GM18907 (cell line): ENCODE measurements around the gene RNPS1.
A peak's percentile ranks its signal among the peaks of the same experiment; 100 is the strongest.
"Not testable (repeated sequence)": the region's sequence is repeated elsewhere in the genome, so short reads cannot be mapped to it uniquely, and the experiment has no call there.

ENCODE experiments used
- ATAC-seq: cut with Tn5 transposase; IDR thresholded peaks from one replicate; pipeline ENCODE4 v1.9.1; 2021; ENCODE audit warnings: mild to moderate bottlenecking, moderate library complexity; ENCODE audit not compliant: unreplicated experiment

Gene RNPS1

GRCh38 chr16:2282866-2283555 is 15.1 kb upstream of the RNPS1 start:
- ATAC-seq, result no peak

GRCh38 chr16:2282262-2282661 is 14.3 kb upstream of the RNPS1 start:
- no peak for ATAC-seq

DNA sequence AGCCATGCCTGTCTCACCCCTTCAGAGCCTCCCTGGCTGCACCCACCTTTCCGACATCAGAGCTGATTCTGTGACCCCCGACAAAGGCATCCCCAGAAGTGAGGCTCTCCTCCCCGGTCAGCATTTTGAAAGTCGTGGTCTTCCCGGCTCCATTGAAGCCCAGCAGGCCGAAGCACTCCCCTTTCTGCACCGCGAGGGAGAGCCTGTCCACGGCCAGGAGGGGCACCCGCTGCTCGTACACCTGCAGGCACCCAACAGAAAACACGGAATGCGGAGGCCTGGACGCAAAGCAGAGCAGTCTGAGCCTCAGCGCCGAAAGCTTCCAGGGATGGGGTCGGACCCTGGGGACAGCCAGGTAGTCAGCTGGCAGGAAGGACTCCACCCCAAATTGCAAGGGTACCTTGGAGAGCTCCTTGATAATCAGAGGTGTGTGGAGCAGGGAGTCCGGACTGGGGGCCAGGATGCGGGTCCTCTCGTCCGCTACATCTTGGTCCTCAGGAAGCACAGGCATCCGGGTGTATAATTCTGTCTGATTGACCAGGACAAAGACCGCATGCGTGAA is 13.1 kb upstream of the RNPS1 start:
- no peak for ATAC-seq

GRCh38 chr16:2280461-2280860 is 12.5 kb upstream of the RNPS1 start:
- no peak for ATAC-seq

DNA sequence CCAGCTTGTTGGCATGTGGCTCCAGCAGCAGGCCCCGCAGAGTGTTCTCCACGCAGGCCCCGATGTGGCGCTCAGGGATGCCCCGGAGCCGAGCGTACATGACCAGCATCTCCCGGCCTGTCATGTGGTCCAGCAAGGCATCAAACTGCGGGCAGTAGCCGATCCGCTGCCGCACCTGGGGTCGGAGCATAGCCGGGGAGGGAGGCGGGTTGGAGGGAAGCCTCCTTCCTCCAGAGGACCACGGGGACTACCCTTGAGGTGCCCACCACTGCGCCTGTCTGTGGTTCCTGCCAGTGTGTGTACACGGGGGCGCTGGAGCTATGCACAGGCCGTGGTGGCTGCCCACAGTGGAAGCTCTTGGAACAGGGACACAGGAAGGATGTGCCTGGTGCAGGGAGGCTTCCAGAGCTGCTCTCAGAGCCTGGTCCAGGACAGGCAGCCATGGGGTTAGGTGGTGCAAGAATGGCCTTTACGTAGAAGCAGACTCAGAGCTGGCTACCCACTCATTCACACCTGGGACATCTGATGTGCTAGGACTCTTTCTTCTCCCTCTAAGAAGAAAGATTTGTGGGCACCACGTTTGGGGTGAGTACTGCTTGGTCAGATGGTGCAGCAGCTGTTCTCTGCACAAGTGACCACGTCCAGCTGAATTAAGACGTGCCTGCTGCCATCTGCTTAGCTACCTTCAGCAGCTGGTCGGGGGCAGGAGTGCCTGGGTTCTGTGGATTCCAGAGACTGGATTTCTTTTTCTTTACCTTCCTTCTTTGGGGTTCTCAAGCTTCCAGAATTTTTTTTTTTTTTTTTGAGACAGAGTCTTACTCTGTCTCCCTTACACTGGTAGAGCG is 11.3 kb upstream of the RNPS1 start:
- ATAC-seq, result no peak

DNA sequence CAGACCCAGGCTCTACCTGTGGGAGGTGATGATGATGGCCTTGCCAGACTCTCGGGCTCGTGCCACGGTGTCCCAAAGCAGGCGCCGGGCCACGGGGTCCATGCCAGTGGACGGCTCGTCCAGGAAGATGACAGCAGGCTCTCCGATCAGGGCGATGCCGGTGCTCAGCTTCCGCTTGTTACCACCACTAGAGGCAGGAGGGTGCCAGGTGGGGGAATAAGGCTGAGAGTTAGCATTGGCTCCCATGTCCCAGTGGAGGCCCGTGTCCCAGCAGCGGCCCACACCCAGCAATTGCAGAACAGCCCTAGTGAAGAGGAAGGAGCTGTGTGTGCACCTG is 10.3 kb upstream of the RNPS1 start:
- no peak for ATAC-seq

DNA sequence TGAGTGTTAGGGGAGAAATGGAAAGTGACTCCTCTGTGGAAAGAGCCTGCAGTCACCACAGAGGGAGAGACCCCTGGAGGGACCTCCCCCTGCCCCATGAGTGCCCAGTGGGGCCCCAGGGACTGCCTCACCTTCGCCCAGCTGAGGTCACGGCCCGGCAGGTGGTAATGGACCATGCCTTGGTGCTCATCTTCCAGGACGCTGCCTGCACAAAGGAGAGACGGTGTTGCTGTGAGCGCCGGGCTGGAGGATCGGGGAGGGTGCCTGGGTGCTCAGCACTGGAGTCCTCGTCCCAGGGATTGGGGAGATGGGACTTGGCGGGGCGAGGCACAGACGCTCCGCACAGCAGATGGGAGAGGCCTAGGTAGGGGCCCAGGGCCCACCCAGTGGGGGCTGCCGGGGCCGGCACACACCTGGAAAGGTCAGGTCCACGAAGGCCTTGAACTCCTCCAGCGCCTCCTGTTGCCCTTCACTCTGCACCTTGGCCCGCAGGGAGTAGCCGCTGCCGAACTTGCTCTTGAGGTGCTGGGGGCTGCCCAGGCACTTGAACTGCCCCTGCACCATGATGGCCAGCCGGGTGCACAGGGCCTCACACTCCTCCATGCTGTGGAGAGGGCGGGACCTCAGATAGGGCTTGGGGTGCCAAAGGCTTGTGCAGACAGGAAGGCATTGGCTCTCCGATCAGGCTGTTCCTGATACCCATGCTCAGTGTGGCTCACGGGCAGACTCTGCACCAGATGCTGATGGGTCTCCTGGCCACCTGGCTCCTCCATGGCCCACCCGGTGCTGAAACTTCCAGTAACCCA is 9.7 kb upstream of the RNPS1 start:
- ATAC-seq, result no peak

- ATAC-seq, result no peak
Measured at GRCh38 chr16:2276368-2277195, 8.7 kb upstream of the RNPS1 start.

GRCh38 chr16:2275476-2276367 is 7.8 kb upstream of the RNPS1 start:
- ATAC-seq, result no peak

GRCh38 chr16:2273931-2274330 is 6.0 kb upstream of the RNPS1 start:
- ATAC-seq, result no peak

GRCh38 chr16:2273484-2273883 is 5.6 kb upstream of the RNPS1 start:
- no peak for ATAC-seq

DNA sequence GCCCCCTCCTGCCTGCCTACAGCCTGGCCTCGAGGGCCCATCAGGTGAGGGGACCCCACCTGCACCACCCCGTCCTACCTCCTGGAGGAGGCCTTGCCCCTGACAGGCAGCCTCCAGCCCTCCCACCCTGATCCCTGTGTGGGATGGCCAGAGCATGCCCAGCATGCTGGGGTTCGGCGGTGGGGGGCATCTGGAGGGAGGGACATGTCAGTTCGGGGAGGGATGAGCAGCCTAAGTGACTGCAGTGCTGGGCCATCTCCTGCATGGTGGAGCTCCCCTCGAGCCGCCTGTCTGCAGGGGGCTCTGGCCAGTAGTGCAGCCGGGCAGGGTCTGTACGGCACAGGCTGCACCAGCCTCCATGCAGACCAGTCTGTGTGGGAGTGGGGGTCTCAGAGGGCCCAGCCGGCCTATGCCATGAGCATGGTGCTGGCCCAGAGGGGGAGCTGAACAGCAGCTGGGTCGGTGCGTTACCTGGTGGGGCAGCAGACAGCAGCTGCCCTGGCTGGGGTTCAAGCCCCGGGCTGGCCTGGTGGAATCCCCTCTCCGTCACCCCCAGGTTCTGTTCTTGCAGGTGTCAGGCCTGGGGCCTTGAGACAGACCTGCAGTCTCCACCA is 4.0 kb upstream of the RNPS1 start:
- ATAC-seq, result no peak

- ATAC-seq, result no peak
Measured at GRCh38 chr16:2270588-2271470, 2.9 kb upstream of the RNPS1 start.

GRCh38 chr16:2270070-2270462 is 2.1 kb upstream of the RNPS1 start:
- no peak for ATAC-seq

- peak; percentile 63 for ATAC-seq
Measured at GRCh38 chr16:2267505-2267912, 417 bp downstream of the RNPS1 start.

DNA sequence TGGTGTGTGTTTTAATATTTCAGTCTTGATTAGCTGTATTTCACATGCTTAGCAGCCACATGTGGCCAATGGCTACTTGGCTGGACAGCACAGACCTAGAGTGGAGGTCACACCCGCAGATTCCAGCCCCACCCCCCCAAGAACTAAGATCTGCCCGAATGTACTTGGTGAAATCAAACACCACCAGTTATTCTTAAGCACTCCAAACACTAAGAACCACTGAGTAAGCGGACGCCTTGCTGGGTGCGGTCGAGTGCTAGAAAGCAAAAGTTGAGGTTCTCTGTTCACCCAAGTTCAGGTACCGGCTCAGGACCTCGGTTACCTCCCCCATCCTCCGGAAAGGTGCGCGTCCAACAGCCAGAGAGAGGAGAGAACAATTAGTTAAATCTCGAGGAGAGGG is 1.0 kb downstream of the RNPS1 start:
- ATAC-seq, result not testable (repeated sequence)

DNA sequence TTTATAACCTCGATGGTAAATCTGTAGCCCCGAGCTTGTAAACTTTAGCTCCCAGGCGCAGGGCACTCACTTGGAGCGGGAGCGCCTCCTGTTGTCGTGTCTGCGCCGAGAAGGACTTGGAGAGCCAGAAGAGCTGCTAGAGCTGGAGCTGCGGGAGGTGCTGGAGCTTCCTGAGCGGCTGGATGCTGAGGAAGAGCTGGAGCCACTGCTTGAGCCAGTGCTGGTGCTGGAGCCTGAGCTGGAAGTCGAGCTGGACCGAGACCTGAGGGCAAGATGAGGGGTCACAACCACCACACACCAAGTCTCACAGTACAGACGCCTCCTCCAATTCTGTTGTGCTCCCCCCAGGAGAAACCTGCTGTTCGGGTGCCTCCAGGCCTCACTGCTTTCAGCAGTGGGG is 4.9 kb downstream of the RNPS1 start:
- ATAC-seq, result not testable (repeated sequence)

DNA sequence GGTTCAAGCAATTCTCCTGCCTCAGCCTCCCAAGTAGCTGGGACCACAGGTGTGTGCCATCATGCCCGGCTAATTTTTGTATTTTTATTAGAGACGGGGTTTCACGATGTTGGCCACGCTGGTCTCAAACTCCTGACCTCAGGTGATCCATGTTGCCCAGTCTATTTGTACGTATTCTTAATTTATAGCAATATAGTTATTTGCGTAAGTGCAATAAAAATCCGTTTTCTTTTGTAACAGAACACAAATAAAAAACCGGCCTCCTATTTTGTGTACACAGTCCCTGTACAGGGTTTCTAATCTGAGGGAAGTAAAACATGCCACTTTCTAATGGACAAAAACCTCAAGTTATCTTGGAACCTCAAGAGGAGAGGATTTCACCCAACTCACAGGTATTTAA is 7.7 kb downstream of the RNPS1 start:
- no peak for ATAC-seq
